ENCODE data around the gene DDB1.

GRCh38 chr11:61264795-61265194, 68.1 kb downstream of the DDB1 start:
- TF ChIP-seq POLR2A (IDR thresholded peaks at IDR 0.05) (no peak), CTCF (IDR thresholded peaks at IDR 0.05) (no peak)

Data from adrenal gland (tissue), 5 donors.